Activated naive CD4-positive, alpha-beta T cell (primary cell): ENCODE results near the gene RHOT2.
A peak's percentile ranks its signal among the peaks of the same experiment; 100 is the strongest.

Source experiments
- DNase-seq, 4 experiments: peaks; one replicate each; lab custom pipeline; 2025; lab: John Stamatoyannopoulos, UW

Gene RHOT2

GRCh38 chr16:632486-633335 lies 35.2 kb upstream of the RHOT2 start:
- no peak for DNase-seq

DNA sequence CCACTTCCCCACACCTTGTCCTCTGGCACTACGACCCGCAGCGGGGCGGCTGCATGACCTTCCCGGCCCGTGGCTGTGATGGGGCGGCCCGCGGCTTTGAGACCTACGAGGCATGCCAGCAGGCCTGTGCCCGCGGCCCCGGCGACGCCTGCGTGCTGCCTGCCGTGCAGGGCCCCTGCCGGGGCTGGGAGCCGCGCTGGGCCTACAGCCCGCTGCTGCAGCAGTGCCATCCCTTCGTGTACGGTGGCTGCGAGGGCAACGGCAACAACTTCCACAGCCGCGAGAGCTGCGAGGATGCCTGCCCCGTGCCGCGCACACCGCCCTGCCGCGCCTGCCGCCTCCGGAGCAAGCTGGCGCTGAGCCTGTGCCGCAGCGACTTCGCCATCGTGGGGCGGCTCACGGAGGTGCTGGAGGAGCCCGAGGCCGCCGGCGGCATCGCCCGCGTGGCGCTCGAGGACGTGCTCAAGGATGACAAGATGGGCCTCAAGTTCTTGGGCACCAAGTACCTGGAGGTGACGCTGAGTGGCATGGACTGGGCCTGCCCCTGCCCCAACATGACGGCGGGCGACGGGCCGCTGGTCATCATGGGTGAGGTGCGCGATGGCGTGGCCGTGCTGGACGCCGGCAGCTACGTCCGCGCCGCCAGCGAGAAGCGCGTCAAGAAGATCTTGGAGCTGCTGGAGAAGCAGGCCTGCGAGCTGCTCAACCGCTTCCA lies 34.4 kb upstream of the RHOT2 start:
- no peak for DNase-seq

DNA sequence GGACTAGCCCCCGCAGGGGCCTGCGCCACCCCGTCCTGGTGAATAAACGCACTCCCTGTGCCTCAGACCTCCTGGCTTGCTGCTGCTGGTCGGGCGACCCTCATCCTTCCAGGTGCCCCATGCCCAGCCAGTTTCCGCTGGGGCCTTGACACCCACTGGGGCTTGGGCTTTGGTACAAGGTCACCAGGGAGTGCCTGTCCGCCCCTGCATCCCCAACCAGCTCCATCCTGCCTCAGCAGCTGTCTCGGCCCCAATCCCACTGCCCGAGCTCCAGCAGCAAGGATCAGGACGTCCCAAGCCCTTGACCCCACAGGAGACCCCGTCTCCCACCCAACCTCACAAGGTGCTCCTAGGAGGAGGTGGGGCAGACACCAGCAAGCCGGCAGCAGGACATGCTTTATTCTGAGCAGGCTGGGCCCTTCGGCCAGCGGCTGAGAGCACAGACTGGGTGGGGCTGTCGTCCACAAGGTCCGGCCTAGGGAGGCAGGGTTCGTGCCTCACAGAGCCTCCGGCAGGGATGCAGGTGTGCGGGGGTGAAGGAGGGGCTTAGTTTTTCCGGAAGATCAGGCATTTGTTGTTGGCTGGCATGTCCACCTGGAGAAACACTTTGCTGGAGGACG lies 33.8 kb upstream of the RHOT2 start:
- DNase-seq, result no peak

GRCh38 chr16:634996-635395 lies 32.9 kb upstream of the RHOT2 start:
- DNase-seq, result no peak

DNA sequence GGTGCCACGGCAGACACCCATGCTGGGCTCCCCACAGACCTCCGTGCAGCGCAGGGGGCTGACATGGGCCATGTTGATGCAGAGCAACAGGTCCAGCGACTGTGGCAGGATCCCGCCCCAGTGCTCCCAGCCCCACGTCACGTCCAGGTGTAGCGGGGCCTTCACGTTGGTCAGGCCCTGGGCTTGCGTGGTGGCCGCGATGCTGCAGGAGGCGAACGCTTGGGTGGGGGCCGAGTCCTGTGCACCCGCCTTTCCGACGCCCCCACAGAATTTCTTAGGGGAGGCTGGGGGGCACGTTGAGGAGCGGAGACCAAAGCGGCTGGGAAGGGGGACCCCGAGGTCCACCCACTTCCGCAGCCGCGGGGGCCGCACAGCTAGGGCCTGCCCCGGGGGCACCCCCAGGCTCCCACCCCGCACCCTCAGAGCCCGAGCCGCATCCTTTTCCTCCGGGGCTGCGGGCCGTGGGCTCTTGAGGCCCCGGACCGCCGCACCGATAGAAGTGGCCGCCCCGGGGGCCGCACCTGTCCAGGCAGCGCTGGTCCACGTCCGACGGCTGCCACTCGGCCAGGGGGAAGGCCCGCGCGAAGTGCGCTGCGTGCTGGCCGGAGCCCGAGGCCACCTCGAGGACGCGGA lies 32.2 kb upstream of the RHOT2 start:
- DNase-seq, result peak in 1 of 4 experiments; percentile 33

DNA sequence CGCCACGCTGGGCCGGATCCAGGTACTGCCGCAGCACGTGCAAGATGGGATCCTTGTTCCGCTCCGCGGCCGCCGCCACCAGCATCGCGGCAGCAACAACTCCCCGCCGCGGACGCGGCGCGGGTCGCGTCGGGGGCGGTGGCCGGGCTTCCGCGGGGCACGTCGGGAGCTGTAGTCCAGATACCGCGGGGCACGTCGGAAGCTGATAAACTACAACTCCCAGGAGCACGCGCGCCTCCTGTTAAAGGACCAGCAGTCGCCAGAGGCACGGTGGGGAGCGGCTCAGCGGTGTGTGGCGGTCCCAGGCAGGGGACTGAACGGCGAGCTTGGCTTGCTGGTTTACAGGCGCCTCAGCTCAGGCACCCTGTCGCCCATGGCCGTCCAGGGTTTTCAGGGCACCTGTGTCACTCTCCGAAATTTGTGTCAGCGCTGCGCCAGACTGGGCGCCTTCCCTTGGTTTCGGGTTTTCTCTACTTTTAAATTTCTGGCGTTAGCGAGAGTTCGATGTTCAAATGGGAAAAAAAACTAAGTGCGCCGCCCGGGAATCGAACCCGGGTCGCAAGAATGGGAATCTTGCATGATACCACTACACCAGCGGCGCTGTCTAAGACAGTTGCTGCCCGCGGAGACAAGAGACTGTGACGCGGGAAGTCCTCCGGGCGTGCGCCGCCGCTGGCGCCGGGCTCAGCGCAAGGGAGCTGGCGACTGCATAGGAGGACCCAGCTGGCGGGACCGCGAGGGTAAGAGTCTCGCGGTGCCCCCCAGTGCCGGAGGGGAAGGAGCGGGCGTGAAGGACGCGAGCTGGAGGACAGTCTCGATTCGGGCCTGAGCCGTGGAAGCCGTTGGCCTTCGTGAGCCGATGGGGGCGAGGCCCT lies 31.5 kb upstream of the RHOT2 start, which contains the start of gene METTL26:
TSS of gene METTL26 (minus strand) at position 100 of the 875 bp plus-strand sequence. CDS start at position 85, 15 bp downstream.
- peak; percentile 89 to 99 (median 94) for DNase-seq

GRCh38 chr16:637081-638018 lies 30.6 kb upstream of the RHOT2 start:
- DNase-seq, result peak; percentile 89 to 98 (median 92)

DNA sequence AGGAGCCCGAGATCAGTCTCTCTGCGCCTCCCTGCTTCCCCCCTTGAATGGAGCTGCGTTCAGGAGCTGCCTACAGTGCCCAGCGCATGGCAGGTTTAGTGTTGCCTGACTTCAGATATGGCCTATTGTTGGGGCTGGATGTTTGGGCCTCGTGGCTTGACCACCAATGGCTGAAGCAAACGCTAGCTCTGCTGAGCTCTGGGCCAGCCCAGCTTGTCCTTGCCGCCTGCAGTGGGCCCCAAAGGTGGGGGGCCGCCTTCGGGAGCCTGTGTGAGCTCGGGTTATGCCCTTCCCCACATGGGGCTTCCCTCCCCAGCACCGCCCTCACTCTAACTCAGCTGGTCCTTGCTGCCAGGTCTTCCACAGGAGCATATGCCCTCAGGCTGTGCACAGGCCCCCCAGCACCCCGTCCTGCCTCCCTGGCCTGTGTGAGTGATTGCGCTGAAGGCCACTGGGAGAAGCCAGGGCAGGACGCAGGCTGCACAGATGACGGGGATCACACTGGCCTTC lies 29.8 kb upstream of the RHOT2 start:
- no peak for DNase-seq

- no peak for DNase-seq
These were observed 29.1 kb upstream of the RHOT2 start for GRCh38 chr16:638836-639235.

- DNase-seq, result no peak
These were observed 27.3 kb upstream of the RHOT2 start for GRCh38 chr16:640614-641013.

- peak in 1 of 4 experiments; percentile 51 for DNase-seq
These were observed 26.4 kb upstream of the RHOT2 start, which contains the start of gene MCRIP2 for GRCh38 chr16:641326-642188. TSS of gene MCRIP2 (plus strand) at chr16:641828. CDS start at chr16:641992, 164 bp downstream.

GRCh38 chr16:642189-643049 lies 25.5 kb upstream of the RHOT2 start:
- DNase-seq, result no peak

GRCh38 chr16:643050-643368 lies 24.9 kb upstream of the RHOT2 start:
- DNase-seq, result no peak

DNA sequence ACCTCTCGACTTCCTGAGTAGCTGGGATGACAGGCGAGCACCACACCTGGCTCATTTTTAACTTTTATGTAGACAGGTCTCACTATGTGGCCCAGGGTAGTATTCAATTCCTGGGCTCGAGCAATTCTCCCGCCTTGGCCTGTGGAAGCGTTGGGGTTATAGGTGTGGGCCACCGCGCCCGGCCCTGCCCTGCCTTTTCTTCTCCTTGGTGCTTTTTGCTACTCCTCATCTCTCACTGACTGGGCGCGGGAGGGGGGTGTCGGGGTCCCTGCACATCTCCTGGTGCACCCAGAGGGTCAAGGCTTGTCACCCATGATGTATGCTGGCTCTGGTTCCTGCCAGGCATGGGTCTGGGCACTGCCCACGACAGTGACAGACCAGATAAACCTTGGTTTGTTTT lies 23.4 kb upstream of the RHOT2 start:
- DNase-seq, result no peak

DNA sequence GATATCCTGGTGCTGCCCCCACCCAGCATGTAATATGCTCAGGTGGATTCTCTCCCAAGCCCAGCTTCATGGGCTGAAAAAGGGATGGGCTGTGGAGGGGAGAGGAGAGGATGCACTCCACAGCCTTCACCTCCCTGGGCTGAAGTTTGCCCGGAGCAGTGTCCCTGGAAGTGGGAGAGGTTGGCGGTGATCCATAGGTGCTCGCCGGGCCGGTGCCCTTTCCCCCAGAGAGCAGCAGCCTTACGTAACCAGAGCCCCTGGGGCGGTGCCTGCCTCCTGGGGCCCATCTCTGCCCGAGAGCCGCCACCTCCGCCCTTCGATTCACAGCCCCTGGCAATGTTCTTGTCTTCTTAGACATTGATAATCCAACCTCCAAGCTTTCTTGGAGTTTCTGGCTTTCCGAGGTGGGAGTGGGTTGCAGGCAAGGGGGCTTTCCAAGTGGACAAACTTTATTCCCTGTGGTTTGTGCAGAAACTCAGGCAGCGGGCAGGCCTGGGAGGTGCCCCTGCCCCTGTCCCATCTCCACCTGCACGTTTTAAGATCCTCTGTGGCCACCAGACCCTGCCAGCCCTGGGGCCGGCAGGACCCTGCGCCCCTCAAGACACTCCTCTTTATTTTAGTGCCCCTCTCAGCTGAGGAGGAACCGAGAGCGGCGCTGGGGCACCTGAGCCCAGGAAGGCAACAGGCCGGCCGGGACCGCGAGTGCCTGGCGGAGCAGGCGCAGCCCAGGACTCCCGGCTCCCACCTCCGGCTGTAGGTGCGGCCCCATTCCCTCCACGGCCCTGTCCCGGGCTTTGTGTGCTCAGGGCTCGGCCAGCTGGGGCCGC lies 21.9 kb upstream of the RHOT2 start:
- no peak for DNase-seq

DNA sequence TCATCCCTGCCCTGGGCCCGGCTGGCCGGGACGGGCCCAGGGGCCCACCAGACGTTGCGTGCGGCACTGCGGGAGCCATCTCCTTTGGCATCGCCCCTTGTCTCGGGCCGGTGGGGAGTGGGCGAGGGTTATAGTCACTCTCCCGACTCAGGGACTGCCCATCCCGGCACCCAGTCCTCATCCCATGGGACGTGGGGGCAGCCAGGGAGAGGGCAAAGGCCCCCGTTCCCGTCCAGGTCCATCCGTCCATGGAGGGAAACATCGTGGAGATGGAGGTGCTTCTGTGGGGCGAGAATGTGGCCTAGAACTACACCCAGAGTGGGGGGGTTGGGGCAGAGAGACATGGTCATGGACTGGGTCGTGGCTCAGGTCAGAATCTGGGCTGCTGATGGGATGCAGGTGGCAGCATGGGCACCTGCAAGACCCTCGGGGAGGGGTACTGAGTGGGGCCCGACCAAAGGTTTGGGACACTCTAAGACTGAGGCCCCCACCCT lies 21.2 kb upstream of the RHOT2 start:
- DNase-seq, result no peak
